GM18502 (cell line): ENCODE data around the gene ZNF791.
"Not testable (repeated sequence)": the region's sequence is repeated elsewhere in the genome, so short reads cannot be mapped to it uniquely, and the experiment has no call there.

Source experiments
- ATAC-seq: cut with Tn5 transposase; IDR thresholded peaks from one replicate; pipeline ENCODE4 v1.9.1; 2021; ENCODE audit warnings: mild to moderate bottlenecking; ENCODE audit not compliant: unreplicated experiment, poor library complexity

Gene ZNF791

DNA sequence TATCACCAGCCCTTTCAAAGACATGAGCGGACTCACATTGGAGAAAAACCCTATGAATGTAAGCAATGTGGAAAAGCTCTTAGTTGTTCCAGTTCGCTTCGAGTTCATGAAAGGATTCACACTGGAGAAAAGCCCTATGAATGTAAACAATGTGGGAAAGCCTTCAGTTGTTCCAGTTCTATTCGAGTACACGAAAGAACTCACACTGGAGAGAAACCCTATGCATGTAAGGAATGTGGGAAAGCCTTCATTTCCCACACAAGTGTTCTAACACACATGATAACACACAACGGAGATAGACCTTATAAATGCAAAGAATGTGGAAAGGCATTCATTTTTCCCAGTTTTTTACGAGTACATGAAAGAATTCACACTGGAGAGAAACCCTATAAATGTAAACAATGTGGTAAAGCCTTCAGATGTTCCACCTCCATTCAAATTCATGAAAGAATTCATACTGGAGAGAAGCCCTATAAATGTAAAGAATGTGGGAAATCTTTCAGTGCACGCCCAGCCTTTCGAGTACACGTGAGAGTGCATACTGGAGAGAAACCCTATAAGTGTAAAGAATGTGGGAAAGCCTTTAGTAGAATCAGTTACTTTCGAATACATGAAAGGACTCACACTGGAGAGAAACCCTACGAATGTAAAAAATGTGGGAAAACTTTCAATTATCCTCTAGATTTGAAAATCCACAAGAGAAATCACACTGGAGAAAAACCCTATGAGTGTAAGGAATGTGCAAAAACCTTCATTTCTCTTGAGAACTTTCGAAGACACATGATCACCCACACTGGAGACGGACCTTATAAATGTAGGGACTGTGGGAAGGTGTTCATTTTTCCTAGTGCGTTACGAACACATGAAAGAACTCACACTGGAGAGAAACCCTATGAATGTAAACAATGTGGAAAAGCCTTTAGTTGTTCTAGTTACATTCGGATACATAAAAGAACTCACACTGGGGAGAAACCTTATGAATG lies 17.6 kb downstream of the ZNF791 start:
- ATAC-seq = no peak

DNA sequence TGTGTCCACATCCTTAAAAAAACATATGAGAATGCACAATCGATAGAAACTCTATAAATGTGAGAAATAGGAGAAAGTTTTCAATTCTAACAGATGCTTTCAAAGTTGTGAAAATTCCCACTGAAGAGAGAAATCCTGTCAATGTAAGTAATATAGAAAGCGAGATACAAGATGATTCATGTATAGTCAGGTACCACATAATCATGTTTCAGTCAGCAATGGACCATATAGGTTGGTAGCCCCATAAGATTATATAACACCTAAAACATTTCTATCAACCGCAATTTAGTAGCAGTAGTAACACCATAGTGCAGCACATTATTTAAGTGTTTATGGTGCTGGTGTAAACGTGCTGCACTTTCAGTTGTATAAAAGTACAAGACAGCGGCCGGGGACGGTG lies 18.5 kb downstream of the ZNF791 start:
- ATAC-seq = no peak

DNA sequence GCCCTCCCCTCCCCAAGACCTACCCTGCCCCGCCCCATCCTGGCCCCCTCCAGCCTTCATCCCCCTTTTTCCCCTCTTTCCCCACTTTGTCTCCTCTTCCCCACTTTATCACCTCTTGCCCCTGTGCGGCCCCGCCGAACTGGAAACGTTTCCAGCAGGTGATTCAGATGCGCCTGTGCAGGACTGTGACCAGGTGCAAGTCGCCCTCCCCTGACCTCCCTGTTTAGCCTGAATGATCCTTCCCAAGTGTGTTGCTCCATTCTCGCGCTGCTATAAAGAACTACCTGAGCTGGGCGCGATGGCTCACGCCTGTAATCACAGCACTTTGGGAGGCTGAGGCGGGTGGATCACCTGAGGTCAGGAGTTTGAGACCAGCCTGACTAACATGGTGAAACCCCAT lies 25.9 kb downstream of the ZNF791 start:
- ATAC-seq = no peak

DNA sequence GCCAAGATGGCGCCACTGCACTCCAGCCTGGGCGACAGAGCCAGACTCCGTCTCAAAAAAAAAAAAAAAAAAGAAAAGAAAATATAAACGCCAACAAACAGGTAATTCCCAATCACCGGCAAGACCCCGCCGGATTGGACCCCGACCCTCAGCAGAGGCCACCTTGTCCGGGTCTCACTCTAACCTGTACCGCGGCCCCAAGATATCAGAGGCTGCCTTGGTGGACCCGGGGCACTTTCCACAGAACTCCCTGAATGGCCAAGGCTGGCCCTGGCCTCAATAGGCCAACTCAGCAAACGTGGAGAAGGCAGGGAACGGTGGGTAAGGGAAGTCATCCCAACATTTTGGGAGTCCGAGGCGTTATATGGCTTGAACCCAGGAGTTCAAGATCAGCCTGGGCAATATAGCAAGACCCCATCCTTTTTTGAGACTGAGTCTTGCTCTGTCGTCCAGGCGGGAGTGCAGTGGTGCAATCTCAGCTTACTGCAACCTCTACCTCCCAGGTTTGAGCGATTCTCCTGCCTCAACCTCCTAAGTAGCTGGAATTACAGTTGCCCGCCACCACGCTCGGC lies 28.0 kb downstream of the ZNF791 start:
- no peak for ATAC-seq

DNA sequence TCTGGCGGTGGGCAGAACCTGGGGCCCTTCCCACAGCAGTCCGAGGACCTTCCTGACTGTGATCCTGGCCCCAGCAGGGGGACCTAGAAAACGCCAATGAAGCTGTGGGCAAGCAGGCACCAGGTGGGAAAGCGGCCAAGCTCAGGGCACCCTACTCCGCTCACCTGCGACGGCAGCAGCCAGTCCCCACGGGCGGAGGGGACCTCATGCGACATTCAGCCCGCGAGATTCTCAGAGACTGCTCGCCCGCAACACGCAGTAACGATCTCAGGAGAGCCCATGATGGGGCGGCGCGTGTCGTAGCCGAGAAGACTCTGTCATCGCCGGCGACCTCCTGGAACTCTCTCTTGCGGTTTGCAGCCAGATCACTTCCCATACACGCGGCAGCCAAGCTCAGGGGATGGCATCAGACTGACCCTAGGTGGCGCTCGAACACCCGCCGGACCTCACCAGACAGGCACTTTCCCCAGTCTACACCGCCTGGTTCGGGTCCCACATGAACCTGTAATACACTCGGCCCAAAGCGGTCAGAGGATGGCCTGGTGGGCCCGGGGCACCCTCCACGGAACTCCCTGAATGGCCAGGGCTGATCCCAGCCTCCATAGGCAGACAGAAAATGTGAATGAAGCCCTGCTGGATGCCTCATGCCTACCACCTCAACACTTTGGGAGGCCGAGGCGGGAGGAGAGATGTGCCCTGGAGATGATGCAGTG lies 29.3 kb downstream of the ZNF791 start:
- no peak for ATAC-seq

DNA sequence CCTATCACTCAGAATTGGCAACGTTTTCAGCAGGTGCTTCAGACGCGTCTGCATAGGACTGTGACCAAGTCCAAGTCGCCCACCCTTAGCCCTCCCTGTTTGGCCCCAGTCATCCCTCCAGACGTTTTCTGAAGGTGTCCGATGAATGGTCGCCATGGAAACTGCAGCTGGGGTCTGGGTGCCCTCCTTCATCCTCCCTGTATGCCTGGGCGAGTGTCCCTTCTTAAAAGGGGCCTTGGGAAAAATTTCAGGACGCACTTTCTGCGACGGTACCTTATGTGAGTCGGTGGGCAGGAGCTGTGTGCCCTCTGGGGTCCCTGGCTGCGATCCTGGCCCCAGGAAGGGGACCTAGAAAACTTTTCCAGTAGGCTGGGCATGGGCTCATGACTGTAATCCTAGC lies 30.7 kb downstream of the ZNF791 start:
- no peak for ATAC-seq

DNA sequence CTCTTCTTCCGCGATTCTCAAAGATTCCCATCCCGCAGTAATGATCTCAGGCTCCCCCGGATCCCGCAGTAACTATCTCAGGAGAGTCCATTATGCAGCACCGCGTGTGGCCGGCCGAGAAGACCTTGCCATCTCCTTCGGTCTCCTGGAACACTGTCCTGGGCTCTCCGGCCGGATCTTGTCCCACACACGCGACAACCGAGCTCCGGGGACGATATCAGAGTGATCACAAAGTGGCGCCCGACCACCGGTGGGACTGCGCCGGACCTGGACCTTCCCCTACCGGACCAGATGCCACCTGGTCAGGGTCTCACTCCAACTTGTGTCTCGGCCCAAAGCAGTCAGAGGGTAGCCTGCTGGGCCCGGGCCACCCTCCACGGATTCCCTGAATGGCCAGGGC lies 31.8 kb downstream of the ZNF791 start:
- ATAC-seq = no peak

DNA sequence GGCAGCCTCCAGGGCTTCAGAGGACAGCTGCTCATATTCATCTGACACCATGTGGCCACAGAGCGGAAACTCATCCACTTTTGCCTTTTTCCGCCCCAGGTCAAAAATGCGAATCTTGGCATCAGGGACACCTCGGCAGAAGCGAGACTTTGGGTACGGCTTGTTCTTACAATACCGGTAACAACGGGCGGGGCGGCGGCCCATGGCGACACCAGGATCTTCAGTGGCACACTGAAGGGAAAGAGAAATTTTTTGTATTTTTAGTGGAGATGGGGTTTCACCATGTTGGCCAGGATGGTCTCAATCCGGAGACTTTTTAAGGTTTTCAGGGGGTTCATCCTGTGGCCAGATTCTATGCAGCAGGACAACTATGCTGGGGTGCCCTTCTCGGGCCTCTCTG lies 33.0 kb downstream of the ZNF791 start:
- not testable (repeated sequence) for ATAC-seq

DNA sequence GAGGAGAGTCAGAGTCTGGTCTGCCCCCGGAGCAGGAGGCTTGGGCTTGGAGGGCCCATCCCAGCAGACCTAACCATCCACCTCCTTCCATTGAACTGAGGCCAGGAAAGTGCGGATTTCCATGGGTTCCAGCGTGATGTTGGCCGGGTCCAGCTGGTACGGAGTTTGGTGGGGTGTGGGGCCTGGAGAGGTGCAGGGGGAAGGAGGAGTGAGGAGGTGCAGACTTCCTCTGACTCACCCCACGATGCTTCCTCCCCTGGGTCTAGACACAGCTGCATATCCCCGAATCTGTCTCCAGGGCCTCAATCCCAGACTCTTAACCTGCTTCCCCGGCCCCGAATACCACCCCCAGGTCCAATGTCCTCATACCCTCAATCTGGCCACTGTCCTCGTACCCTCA lies 35.8 kb downstream of the ZNF791 start:
- no peak for ATAC-seq

DNA sequence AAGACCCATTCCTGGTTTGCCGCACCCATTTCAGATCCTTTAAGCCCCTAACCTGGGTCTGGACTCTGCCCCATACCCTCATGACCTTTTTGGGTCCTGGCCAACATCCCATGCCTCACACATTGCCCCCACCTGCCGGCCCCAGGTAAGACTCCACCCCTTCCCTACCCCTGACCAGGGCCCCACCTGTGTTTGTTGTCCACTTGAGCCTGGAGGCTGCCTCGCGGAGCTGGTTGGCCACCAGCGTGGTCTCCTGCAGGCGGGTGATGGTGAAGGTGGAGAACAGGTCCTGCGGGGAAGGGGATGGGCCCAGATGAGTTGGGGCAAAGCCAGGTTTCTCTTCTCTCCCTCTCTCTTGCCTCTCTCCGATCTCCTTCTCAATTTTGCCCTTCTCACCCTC lies 36.3 kb downstream of the ZNF791 start:
- ATAC-seq = no peak

DNA sequence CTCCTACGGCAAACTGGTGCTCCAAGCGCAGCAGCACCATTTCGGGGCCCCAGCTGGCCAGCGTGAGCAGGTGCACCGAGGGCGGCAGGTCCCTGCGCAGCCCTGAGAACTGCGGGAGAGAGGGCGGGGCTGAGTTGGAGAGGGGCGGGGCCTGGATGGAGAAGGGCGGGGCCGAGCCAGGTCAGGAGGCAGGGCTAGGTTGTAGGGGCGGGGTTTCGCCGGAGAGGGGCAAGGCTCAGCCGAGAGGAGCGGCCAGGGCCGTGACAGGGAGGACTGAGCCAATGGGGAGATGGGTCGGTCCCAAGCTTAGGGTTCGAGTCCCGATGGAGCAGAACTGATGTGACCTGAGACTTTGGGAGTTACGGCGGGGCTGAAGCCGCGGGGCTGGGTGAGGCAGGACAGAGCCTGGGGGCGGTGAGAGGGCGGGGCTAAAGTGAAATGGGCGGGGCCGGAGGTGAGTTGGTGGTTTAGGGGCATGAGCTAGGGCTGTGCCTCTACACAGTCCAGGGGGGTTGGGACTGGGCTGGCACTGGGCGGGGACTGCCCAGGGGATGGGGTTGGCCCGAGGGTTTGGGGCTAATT lies 36.9 kb downstream of the ZNF791 start:
- no peak for ATAC-seq

DNA sequence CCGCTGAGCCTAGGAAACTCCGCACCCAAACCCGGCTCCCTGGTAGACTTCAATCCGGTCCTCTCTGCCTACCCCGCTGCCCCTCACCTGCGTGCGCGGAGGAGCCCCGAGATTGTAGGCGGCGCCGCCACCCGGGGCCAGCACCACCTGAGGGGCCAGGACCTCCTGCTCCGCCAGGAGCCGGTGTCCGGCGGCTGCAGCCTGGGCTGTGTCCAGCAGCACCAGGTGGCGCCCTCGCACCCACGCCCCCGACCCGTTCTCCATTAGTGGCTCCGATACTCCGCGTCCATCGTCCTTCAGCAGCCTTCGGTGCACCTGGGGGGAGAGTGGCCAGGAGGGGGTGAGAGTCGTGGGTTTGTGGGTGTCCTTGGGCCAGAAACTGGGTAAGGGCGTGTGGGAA lies 37.4 kb downstream of the ZNF791 start:
- no peak for ATAC-seq

DNA sequence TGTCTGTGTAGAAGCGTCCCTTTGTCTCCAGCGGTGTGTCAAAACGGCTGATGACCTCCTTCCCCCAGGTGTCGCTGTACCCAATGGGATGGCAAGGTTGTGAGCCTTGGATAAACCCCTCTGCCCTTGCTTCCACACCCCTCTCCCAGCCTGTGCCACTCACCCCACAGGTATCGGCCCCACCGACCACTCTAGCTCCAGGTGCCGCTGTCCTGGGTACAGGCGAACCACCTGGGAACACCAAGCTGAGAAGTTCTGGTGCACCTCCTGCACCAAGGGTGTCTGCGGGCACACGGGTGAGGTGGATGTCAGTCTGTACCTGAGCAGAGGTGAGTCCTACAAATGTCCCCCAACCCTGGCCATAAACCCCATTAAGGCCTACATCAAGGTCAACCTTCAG lies 39.2 kb downstream of the ZNF791 start:
- ATAC-seq = no peak

DNA sequence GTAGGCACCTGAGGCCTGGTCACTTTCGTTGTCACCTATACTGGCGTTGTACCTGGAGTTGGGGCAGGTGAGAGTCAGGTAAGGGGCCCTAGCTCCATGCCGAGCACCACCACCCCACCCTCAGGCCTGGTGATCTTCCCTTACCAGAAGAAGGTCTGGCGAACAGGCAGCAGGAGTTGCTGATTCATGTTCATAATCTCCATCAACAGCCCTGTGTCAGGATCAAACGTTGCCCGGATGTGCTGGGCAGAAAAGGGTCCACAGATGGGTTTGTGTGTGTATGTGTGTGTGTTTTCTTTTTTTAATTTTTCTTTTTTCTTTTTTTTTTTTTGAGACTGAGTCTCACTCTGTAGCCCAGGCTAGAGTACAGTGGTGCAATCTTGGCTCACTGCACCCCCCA lies 41.5 kb downstream of the ZNF791 start:
- no peak for ATAC-seq

DNA sequence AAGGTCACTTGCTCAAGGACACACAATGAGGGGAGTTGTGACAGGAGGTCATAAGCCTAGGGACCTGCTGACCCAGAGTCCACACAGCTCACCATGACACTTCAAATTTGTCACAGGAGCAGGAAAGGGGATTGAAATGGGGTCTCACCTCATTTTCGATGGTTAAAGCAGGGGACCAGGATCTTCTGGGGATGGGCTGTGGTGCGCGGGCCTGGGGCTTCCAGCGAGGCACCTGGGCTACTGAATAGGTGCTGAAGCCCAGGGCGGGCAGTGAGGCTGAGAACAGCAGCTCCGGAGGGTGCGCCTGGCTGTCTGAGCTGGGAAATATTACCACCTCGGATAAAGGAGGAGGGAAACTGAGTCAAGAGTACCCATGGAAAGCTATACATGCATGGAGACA lies 44.8 kb downstream of the ZNF791 start:
- ATAC-seq = no peak

DNA sequence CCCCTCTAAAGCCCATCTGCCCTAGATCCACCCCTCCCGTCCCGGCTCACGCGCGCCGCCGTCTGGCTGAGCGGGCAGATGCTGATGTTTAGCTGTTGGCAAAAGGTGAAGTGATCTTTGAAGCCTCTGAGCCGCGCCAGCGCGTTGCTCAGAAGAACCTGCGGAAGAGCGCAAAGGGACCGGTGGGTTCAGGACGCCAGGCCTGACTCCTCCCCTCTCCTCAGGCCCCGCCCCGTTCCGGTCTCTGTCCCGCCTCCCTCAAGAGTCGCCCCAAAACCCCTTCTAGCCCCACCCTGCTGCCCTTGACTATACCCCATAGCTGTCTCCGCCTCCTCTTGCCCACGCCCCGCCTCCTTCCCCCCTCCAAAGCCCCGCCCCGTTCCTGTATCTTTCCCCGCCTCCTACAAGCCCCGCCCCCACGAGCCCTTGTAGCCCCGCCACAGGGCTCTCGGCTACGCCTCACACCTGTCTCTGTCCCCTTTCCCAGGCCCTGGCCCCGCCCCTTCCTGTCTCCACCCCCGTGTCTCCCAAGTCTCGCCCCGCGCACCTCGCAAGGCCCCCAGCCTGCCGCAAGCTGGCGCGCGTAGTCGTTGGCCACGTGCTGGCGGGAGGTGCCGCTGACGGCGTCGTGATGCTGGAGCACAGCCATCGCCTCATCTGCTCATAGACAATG lies 46.3 kb downstream of the ZNF791 start:
- no peak for ATAC-seq

DNA sequence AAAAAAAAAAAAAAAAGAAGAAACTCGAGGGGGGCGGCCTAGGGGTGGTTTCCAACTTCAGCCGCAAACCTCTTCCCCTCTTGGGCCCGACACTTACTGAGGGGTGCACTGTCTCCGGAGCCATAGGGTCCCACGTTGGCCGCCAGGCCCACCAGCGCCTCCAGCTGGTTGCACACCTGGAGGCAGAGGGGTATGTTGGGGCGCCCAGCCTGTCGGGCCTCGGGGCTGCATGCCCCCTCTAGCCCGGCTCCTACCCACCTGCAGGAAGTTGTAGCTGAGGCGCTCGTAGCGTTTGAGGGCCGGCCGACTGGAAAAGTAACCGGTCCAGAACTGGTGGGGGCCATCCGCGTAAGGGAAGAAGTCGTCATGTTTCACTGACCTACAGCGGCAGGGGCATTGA lies 47.2 kb downstream of the ZNF791 start:
- no peak for ATAC-seq

DNA sequence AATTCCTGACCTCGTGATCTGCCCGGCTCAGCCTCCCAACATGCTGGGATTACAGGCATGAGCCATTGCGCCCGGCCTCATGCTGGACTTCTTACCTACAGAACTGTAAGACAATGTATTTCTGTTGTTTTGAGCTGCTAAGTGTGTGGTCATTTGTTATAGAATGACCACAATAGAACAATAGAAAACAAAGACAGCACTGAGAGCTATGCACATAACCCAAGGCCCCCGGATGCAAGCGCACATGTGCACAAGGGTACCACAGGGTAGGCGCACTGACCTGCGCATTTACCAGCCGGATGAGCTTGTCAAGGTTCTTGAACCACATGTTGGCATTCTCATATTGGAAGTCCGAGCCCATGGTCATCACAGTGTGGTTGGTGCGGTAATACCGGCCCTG lies 50.3 kb downstream of the ZNF791 start:
- ATAC-seq = no peak

DNA sequence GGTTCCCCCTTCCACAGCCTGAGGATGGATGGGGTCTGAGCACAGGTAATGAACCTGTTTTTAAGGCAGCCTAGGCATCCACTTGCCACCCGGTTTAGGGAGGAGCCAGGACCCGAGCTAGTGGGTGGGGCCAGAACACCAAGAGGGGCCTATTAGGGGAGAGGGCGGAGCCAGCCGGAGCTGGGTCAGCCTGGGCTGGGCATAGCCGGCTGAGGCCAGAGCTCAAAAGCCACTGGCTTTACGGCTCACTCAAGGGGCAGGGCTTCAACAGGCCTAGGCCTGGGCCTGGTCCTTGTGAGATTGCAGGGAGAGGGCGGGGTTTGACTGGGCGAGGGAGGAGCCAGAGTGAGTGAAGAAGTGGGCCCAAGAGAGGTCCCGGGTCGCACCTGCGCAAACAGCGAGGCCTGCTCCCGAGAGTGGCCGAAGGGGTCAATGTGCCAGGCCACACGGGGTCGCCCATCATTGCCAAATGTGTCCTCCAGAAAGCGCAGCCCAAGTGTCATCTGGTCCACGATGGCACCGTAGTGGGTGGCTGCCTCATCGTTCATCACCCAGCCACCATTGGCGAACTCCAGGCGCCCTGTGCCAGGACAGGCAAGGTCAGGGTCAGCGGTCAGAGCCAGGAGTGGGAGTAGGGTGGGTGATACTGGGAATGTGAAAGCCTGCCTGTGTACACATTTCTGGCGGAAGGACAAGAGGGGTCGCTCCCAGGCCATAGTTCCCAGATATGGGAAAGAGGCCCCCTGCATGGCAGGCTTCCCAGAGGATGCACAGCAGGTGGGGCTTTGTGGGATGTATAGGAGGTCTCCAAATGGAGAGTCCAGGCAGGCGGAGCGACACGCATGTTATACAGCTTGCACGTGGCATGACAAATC lies 53.9 kb downstream of the ZNF791 start:
- no peak for ATAC-seq

DNA sequence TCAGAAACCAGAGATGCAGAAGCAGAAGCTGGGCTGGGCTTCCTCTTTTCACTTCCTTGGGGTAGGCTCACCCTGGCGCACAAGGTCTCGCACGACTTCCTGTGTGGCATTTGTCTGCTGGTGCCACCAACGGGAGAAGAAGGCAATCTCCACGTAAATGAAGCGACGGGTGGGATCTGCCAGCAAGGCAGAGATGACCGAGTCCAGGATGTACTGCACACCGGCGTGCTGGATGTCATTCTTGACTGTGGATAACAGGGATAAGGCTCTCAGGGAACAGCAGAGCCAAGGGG lies 54.5 kb downstream of the ZNF791 start:
- ATAC-seq = no peak
